Limb (tissue), 2 donors: ENCODE data around the gene EDAR.

Source experiments
- DNase-seq, 2 donors: peaks; one replicate each; pipeline ENCODE4 v3.0.0-alpha.2; 2016; ENCODE audit errors: extremely low spot score in 2 of 2

The EDAR gene

GRCh38 chr2:108969856-108970255, 19.2 kb downstream of the EDAR start:
- no peak for DNase-seq

- no peak for DNase-seq
Observed at GRCh38 chr2:108968619-108969018, 20.4 kb downstream of the EDAR start.

GRCh38 chr2:108967757-108968156, 21.3 kb downstream of the EDAR start:
- DNase-seq, result no peak

GRCh38 chr2:108965540-108966289, 23.3 kb downstream of the EDAR start:
- no peak for DNase-seq

- DNase-seq, result no peak
Observed at GRCh38 chr2:108963057-108963456, 26.0 kb downstream of the EDAR start.

- DNase-seq, result no peak
Observed at GRCh38 chr2:108961796-108962195, 27.2 kb downstream of the EDAR start.

- DNase-seq, result no peak
Observed at GRCh38 chr2:108960006-108960405, 29.0 kb downstream of the EDAR start.

- DNase-seq, result no peak
Observed at GRCh38 chr2:108959401-108959800, 29.6 kb downstream of the EDAR start.

- no peak for DNase-seq
Observed at GRCh38 chr2:108958632-108959341, 30.2 kb downstream of the EDAR start.

- no peak for DNase-seq
Observed at GRCh38 chr2:108958002-108958401, 31.0 kb downstream of the EDAR start.

GRCh38 chr2:108956375-108956774, 32.6 kb downstream of the EDAR start:
- no peak for DNase-seq

GRCh38 chr2:108950369-108951135, 38.5 kb downstream of the EDAR start:
- no peak for DNase-seq

- no peak for DNase-seq
Observed at GRCh38 chr2:108949316-108950239, 39.4 kb downstream of the EDAR start.

GRCh38 chr2:108947271-108947907, 41.6 kb downstream of the EDAR start:
- DNase-seq, result no peak

GRCh38 chr2:108946442-108946841, 42.6 kb downstream of the EDAR start:
- DNase-seq, result no peak

- no peak for DNase-seq
Observed at GRCh38 chr2:108945969-108946368, 43.1 kb downstream of the EDAR start.

- no peak for DNase-seq
Observed at GRCh38 chr2:108944601-108945331, 44.3 kb downstream of the EDAR start.

GRCh38 chr2:108943751-108944150, 45.3 kb downstream of the EDAR start:
- no peak for DNase-seq

- DNase-seq, result no peak
Observed at GRCh38 chr2:108942888-108943287, 46.1 kb downstream of the EDAR start.

- no peak for DNase-seq
Observed at GRCh38 chr2:108942231-108942825, 46.7 kb downstream of the EDAR start.
